ENCODE data around the gene PLEKHA4. TPM values are rescaled to one million over a fixed set of nuclear protein-coding genes. Genes with fewer than 3 reads are reported as not detected.

PLEKHA4 gene
- total RNA-seq, 2 experiments from 2014 or later, result 8.1 to 8.4 TPM

GRCh38 chr19:48870048-48870447 is 1.6 kb upstream of the PLEKHA4 start:
- Histone ChIP-seq H3K36me3 (ENCODE audit: insufficient read depth, low read length) (peaks cover 20% of the 10 kb centered on the region), H3K9me2 (ENCODE audit: insufficient read depth, low read length) (no peaks in the 10 kb centered on the region), H2AFZ (ENCODE audit: low read length) (no peak overlapping the region), H3K4me2 (ENCODE audit: low read length) (no peak overlapping the region), H3K4me3 (ENCODE audit: low read depth, low read length, poor library complexity, severe bottlenecking) (no peak overlapping the region), H3K27ac (ENCODE audit: low read depth, low read length, poor library complexity, severe bottlenecking) (no peak overlapping the region), H3K79me2 (ENCODE audit: insufficient read depth, low read depth, low read length) (peaks cover 28% of the 10 kb centered on the region), H3K4me1 (ENCODE audit: insufficient read depth, low read length, poor library complexity, severe bottlenecking) (peaks cover 48% of the 10 kb centered on the region), H4K20me1 (ENCODE audit: insufficient read depth, low read length) (peaks cover 9% of the 10 kb centered on the region), H3K9me3 (ENCODE audit: low read length) (no peaks in the 10 kb centered on the region)
- no peak for DNase-seq (ENCODE audit: low spot score)
- intact Hi-C loops (cut with micrococcal nuclease; ENCODE audit: unreplicated experiment), result no loop called here
- TF ChIP-seq CTCF (conservative IDR thresholded peaks at IDR 0.05; ENCODE audit: low read length), result no peak
- no peak for TF ChIP-seq EZH2phosphoT487 (IDR thresholded peaks at IDR 0.05; ENCODE audit: borderline replicate concordance, low read depth, low read length)
- ChIA-PET POLR2A (no interaction called here), CTCF (ENCODE audit: unreplicated experiment) (no interaction called here)
- BruUV-seq (replicated peaks), result no TSS peak

DNA sequence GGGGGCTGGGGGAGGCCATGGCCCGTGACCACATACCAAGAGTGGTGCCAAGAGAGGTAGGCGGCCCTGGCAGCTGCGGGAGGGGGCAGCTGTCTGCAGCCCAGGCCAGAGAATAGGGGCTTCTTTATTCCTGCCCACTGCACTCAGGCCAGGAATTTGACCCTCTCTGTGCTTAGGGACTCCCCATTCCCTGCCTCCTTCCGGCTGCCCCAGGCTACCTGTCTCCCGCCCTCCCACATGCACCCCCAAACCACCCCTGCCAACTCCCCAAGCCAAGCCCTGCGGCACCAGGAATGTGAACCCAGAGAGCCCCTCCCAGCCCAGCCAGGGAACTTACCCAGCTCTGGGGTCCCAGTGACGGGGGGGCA is 687 bp downstream of the PLEKHA4 start:
- TF ChIP-seq CTCF (conservative IDR thresholded peaks at IDR 0.05; ENCODE audit: low read length) (no peak), EZH2phosphoT487 (IDR thresholded peaks at IDR 0.05; ENCODE audit: borderline replicate concordance, low read depth, low read length) (no peak)
- H2AFZ ChIP-seq (ENCODE audit: low read length), result peak overlapping the region; percentile 37; the same call in 1 of the 2 replicates
- 0 out of 2 replicates have a peak overlapping the region, but pooled peaks have one; percentile 33 for H3K4me2 ChIP-seq (ENCODE audit: low read length)
- DNase-seq (ENCODE audit: low spot score), result no peak
- peaks cover 29% of the 10 kb centered on the region for H3K4me1 ChIP-seq (ENCODE audit: insufficient read depth, low read length, poor library complexity, severe bottlenecking)
- no peaks in the 10 kb centered on the region for H4K20me1 ChIP-seq (ENCODE audit: insufficient read depth, low read length)
- no TSS peak for BruUV-seq (replicated peaks)
- H3K36me3 ChIP-seq (ENCODE audit: insufficient read depth, low read length), result no peaks in the 10 kb centered on the region
- H3K27ac ChIP-seq (ENCODE audit: low read depth, low read length, poor library complexity, severe bottlenecking), result no peak overlapping the region
- H3K9me3 ChIP-seq (ENCODE audit: low read length), result no peaks in the 10 kb centered on the region
- intact Hi-C loops (cut with micrococcal nuclease; ENCODE audit: unreplicated experiment), result no loop called here
- CTCF ChIA-PET (ENCODE audit: unreplicated experiment), result no interaction called here
- POLR2A ChIA-PET, result interaction anchor here (0.6 kb wide), 1 partner anchor 228 kb away, joined by 8 read pairs; no protein-coding TSS in a partner anchor
- H3K79me2 ChIP-seq (ENCODE audit: insufficient read depth, low read depth, low read length), result peaks cover 5% of the 10 kb centered on the region
- no peak overlapping the region for H3K4me3 ChIP-seq (ENCODE audit: low read depth, low read length, poor library complexity, severe bottlenecking)
- H3K9me2 ChIP-seq (ENCODE audit: insufficient read depth, low read length), result no peaks in the 10 kb centered on the region

GRCh38 chr19:48867123-48867745 is 1.2 kb downstream of the PLEKHA4 start:
- Histone ChIP-seq H2AFZ (ENCODE audit: low read length) (no peak overlapping the region), H3K4me1 (ENCODE audit: insufficient read depth, low read length, poor library complexity, severe bottlenecking) (peaks cover 29% of the 10 kb centered on the region), H3K4me3 (ENCODE audit: low read depth, low read length, poor library complexity, severe bottlenecking) (no peak overlapping the region), H4K20me1 (ENCODE audit: insufficient read depth, low read length) (no peaks in the 10 kb centered on the region), H3K79me2 (ENCODE audit: insufficient read depth, low read depth, low read length) (no peaks in the 10 kb centered on the region), H3K4me2 (ENCODE audit: low read length) (no peak overlapping the region), H3K36me3 (ENCODE audit: insufficient read depth, low read length) (no peaks in the 10 kb centered on the region), H3K9me3 (ENCODE audit: low read length) (no peaks in the 10 kb centered on the region), H3K9me2 (ENCODE audit: insufficient read depth, low read length) (no peaks in the 10 kb centered on the region), H3K27ac (ENCODE audit: low read depth, low read length, poor library complexity, severe bottlenecking) (no peak overlapping the region)
- no TSS peak for BruUV-seq (replicated peaks)
- intact Hi-C loops (cut with micrococcal nuclease; ENCODE audit: unreplicated experiment), result no loop called here
- TF ChIP-seq CTCF (conservative IDR thresholded peaks at IDR 0.05; ENCODE audit: low read length), result no peak
- TF ChIP-seq EZH2phosphoT487 (IDR thresholded peaks at IDR 0.05; ENCODE audit: borderline replicate concordance, low read depth, low read length), result no peak
- POLR2A ChIA-PET, result interaction anchor here (0.6 kb wide), 1 partner anchor 227 kb away, joined by 8 read pairs; no protein-coding TSS in a partner anchor
- no peak for DNase-seq (ENCODE audit: low spot score)
- CTCF ChIA-PET (ENCODE audit: unreplicated experiment), result no interaction called here

All from OCI-LY7 (cell line).